Measurements from ENCODE around the gene PARD6A.

DNA sequence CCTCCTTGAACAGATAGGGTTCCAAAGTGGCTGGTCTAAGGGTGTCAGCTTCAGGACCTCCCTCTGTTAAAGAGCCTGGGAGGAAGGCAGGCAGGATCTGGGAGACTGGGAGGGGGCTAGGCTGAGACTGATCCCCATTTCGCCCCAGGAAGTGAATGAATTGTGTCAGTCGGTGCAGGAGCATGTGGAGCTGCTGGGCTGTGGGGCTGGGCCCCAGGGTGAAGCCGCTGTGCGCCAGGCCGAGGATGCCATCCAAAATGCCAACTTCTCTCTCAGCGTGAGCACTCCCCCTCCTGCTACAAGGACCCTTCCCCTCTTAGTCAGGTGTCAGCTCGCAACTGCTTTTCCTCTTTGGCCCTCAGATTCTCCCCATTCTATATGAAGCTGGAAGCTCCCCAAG is 9.7 kb upstream of the PARD6A start:
- TF ChIP-seq, protein P1, sequence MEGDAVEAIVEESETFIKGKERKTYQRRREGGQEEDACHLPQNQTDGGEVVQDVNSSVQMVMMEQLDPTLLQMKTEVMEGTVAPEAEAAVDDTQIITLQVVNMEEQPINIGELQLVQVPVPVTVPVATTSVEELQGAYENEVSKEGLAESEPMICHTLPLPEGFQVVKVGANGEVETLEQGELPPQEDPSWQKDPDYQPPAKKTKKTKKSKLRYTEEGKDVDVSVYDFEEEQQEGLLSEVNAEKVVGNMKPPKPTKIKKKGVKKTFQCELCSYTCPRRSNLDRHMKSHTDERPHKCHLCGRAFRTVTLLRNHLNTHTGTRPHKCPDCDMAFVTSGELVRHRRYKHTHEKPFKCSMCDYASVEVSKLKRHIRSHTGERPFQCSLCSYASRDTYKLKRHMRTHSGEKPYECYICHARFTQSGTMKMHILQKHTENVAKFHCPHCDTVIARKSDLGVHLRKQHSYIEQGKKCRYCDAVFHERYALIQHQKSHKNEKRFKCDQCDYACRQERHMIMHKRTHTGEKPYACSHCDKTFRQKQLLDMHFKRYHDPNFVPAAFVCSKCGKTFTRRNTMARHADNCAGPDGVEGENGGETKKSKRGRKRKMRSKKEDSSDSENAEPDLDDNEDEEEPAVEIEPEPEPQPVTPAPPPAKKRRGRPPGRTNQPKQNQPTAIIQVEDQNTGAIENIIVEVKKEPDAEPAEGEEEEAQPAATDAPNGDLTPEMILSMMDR (tag by site-specific recombination; IDR thresholded peaks at IDR 0.05): no peak
- TF ChIP-seq ZNF140 (tag by site-specific recombination; IDR thresholded peaks at IDR 0.05) (no peak), HOXA7 (CRISPR knock-in tag; IDR thresholded peaks at IDR 0.05; ENCODE audit: borderline replicate concordance) (no peak), KLF1 (tag by site-specific recombination; IDR thresholded peaks at IDR 0.05) (no peak), ZNF544 (tag by site-specific recombination; IDR thresholded peaks at IDR 0.05) (no peak), ZNF146 (tag by site-specific recombination; IDR thresholded peaks at IDR 0.05) (no peak), YY1 (tag by site-specific recombination; IDR thresholded peaks at IDR 0.05) (no peak), ZNF16 (tag by site-specific recombination; IDR thresholded peaks at IDR 0.05; ENCODE audit: low read depth) (no peak), ZFP3 (tag by site-specific recombination; IDR thresholded peaks at IDR 0.05; ENCODE audit: low read depth) (no peak), ZNF792 (tag by site-specific recombination; IDR thresholded peaks at IDR 0.05) (no peak), ZBTB1 (tag by site-specific recombination; IDR thresholded peaks at IDR 0.05) (no peak)
- TF ChIP-seq, protein P2, sequence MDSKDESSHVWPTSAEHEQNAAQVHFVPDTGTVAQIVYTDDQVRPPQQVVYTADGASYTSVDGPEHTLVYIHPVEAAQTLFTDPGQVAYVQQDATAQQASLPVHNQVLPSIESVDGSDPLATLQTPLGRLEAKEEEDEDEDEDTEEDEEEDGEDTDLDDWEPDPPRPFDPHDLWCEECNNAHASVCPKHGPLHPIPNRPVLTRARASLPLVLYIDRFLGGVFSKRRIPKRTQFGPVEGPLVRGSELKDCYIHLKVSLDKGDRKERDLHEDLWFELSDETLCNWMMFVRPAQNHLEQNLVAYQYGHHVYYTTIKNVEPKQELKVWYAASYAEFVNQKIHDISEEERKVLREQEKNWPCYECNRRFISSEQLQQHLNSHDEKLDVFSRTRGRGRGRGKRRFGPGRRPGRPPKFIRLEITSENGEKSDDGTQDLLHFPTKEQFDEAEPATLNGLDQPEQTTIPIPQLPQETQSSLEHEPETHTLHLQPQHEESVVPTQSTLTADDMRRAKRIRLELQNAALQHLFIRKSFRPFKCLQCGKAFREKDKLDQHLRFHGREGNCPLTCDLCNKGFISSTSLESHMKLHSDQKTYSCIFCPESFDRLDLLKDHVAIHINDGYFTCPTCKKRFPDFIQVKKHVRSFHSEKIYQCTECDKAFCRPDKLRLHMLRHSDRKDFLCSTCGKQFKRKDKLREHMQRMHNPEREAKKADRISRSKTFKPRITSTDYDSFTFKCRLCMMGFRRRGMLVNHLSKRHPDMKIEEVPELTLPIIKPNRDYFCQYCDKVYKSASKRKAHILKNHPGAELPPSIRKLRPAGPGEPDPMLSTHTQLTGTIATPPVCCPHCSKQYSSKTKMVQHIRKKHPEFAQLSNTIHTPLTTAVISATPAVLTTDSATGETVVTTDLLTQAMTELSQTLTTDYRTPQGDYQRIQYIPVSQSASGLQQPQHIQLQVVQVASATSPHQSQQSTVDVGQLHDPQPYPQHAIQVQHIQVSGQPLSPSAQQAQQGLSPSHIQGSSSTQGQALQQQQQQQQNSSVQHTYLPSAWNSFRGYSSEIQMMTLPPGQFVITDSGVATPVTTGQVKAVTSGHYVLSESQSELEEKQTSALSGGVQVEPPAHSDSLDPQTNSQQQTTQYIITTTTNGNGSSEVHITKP (tag by site-specific recombination; IDR thresholded peaks at IDR 0.05): no peak
- TF ChIP-seq, protein P3, sequence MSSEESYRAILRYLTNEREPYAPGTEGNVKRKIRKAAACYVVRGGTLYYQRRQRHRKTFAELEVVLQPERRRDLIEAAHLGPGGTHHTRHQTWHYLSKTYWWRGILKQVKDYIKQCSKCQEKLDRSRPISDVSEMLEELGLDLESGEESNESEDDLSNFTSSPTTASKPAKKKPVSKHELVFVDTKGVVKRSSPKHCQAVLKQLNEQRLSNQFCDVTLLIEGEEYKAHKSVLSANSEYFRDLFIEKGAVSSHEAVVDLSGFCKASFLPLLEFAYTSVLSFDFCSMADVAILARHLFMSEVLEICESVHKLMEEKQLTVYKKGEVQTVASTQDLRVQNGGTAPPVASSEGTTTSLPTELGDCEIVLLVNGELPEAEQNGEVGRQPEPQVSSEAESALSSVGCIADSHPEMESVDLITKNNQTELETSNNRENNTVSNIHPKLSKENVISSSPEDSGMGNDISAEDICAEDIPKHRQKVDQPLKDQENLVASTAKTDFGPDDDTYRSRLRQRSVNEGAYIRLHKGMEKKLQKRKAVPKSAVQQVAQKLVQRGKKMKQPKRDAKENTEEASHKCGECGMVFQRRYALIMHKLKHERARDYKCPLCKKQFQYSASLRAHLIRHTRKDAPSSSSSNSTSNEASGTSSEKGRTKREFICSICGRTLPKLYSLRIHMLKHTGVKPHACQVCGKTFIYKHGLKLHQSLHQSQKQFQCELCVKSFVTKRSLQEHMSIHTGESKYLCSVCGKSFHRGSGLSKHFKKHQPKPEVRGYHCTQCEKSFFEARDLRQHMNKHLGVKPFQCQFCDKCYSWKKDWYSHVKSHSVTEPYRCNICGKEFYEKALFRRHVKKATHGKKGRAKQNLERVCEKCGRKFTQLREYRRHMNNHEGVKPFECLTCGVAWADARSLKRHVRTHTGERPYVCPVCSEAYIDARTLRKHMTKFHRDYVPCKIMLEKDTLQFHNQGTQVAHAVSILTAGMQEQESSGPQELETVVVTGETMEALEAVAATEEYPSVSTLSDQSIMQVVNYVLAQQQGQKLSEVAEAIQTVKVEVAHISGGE (tag by site-specific recombination; conservative IDR thresholded peaks at IDR 0.05; ENCODE audit: low read depth): no peak
